Measurements from ENCODE around the gene MYOM1.

GRCh38 chr18:3257627-3258120, 37.9 kb upstream of the MYOM1 start:
- no peak for TF ChIP-seq CTCF (IDR thresholded peaks at IDR 0.05; ENCODE audit: poor library complexity)
- TF ChIP-seq EZH2phosphoT487 (IDR thresholded peaks at IDR 0.05; ENCODE audit: low read depth, severe bottlenecking, unreplicated experiment), result no peak
- TF ChIP-seq EZH2 (IDR thresholded peaks at IDR 0.05; ENCODE audit: borderline replicate concordance), result no peak

Data from hepatocyte (in vitro differentiated cells).